DMS153 treated with DMSO at 0.1 percent for 48 hours (cell line): ENCODE measurements around the gene MAD1L1.

Experiments used
- DNase-seq: peaks from one replicate; lab custom pipeline; 2025; ENCODE audit not compliant: unreplicated experiment; lab: John Stamatoyannopoulos, UW

Gene MAD1L1

GRCh38 chr7:2242541-2243429 lies 10.0 kb upstream of the MAD1L1 start:
- DNase-seq, result no peak

DNA sequence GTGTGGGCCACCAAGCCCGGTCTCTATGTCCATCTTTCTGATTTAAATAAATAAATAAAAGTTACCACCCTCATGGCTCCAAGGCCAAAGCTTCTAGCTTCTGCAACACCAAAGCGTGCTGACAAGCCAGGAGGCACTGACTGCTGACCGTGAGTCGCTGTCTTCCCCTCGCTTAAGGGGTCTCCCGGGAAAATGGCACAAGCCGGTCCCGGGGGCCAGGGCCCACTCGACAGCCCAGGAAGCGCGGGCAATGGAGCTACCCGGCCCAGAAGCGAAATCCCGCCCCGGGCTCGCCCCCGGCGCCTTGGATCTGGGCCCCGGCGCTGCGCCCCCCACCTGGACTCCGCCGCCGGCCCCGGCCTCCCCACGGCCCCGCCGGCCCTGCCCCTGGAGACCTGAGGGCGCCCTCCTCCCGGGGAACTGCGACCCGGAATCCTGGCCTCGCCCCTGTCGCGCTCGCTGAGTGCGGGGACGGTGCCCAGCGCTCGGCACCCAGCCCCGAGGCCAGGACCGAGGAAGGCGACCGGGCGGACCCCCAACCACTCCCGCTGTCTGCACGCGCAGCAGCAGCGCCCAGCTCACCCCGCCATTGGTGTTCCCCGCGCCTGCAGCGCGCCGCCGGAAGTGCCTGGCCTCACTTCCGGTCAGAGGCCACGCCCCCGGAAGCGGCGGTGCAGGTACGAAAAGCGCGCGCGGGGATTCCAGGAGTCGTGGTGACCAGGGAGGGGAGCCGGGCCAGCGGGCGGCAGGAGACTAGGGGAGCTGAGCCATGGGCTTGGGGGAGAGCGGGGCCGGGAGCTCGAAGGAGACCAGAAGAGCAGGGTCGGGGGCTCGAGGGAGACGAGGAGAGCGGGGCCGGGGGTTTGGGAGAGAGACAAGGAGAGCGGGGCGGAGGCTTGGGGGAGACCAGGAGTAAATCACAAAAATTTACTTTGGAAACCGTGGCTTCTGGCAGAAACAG lies 9.1 kb upstream of the MAD1L1 start, which contains the start of the genes MRM2 and NUDT1:
MRM2 (minus strand) TSS at position 626 of the 961 bp plus-strand sequence; CDS start at position 590, 36 bp downstream.
NUDT1 (plus strand) TSS at position 647 of the 961 bp plus-strand sequence. CDS start 2,349 bp downstream, outside the sequence.
- DNase-seq, result peak; percentile 78

- DNase-seq, result no peak
Observed at GRCh38 chr7:2239242-2239641, 6.5 kb upstream of the MAD1L1 start.

GRCh38 chr7:2237109-2237602 lies 4.4 kb upstream of the MAD1L1 start:
- DNase-seq, result peak; percentile 43

- no peak for DNase-seq
Observed at GRCh38 chr7:2233926-2234325, 1.2 kb upstream of the MAD1L1 start.

DNA sequence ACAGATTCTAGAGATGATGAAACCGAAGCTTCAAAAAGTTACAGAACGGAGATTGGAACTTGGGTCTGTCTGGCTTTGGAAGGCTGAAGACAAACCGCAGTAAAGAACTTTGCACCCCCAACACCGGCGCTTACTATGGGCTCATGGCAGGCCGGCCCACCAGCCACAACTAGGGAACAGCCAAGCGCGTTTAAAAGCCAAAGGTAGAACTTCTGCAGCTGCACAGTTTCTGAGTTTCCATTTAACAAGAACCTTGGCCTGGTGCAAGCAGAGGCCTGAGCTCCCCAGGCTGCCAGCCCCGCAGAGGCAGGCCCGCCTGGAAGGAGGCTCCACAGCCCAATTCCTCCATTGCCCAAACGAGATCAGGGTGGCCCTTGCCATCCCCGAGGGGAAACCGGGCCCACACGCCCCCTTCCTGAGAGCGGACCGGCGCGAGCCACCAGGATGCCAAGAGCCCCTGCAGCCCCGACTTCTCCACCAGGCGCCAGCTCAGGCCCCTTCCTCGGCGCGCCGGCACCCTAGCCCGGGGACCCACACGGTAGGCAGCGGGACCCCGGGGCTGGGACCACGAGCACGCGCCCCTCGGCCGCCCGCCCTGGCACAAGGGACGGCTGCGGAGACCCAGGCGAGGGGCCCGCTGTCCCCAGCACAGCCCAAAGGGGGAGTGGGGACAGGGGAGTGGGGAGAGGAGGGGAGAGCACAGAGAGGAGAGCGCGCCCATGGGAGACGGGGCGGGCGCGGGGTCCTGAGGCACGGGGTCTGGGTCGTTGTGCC lies 566 bp downstream of the MAD1L1 start:
- DNase-seq, result no peak

GRCh38 chr7:2230882-2231281 lies 1.9 kb downstream of the MAD1L1 start:
- DNase-seq, result no peak

DNA sequence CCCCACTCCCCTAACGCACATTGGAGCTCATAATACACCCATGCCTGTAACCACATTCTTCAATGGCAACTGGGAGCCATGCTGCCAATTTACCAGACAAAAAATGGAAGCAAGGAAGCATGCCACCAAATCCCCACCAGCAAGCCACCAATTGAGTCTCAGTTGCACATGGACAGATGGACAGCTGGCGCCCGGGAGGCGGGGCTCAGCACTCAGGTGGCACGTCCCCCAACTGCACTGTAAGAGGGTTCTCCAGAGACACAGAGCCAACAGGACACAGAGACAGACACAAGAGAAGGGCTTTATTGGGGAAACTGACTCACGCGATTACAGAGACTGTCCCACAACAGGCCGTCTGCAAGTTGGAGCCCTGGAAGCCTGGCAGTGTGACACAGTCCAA lies 2.5 kb downstream of the MAD1L1 start:
- DNase-seq, result no peak

DNA sequence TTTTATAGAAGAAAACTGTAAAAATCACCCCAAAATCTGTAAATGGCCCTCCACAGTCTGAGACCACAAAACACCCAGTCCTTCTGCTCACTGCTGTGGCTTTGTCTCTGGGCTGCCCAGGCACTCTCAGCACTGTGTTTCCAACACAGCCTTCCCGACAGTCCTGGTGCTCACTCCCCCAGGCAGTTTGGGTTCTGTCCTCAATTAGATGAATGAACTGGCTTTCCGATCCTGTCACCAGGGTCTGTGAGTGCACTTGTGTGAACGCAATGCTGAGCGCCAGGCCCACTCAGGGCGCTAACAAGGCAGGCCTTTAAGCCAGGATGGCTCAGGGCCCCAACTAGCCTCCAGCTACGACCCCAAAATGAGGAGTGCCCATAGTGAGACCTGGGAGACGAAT lies 3.3 kb downstream of the MAD1L1 start:
- DNase-seq, result no peak

GRCh38 chr7:2228921-2229320 lies 3.8 kb downstream of the MAD1L1 start:
- no peak for DNase-seq

DNA sequence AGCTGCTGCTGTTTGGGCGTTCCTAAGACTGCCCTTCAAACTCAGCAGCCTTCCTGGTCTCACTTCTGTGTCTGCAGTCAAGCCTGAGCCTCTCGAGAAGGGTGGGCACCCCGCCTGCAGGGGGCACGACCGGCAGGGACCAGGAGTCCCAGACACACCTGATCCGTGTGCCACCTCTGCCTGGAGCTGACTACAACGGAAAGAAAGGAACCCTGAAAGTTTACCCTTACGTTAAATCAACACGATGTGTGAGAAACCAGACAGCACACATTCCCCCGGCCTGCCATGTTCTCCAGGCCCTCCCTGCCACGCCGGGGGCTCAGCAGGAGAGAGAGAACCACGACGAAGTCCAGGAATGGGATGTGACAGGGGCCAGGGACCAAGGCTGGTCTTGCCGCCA lies 5.0 kb downstream of the MAD1L1 start:
- DNase-seq, result no peak

DNA sequence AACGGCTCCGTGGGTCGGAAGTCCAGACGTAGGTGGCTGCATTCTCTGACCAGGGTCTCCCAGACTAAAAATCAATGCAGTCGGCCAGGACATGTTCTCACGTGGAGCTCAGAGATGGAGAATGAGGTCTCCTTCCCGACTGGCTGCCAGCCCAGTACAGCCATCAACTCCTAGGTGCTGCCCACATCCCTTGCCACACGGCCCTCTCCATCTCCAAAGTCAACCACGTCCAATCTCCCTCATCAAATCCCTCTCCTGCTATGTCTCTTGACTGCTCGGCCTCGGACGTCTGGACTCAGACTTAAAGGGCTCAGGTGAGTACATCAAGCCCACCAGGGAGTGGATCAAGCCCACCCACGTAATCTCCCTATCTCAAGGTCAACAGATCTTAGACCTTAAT lies 6.9 kb downstream of the MAD1L1 start:
- no peak for DNase-seq

GRCh38 chr7:2225336-2225735 lies 7.4 kb downstream of the MAD1L1 start:
- DNase-seq, result no peak

GRCh38 chr7:2224934-2225333 lies 7.8 kb downstream of the MAD1L1 start:
- no peak for DNase-seq

DNA sequence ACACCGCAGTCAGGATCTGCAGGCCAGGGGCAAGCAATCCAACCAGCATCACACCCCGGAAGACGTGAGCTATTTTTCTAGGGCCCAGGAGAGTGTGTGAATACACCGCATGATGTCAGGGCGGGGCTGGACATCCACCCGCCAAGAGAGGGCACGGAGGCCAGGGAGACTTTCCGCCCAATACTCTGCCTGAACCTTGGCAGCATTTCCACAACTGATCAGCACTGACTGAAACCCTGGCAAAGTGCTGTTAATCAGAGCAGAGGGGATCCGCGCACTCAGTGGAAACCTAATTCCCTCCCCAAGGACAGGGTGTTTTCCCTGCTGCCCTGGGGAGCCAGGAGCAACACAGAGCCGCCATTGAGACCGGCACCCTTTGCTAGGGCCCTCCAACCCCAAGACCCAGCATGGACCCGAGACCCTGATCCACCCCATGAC lies 8.2 kb downstream of the MAD1L1 start:
- DNase-seq, result no peak

DNA sequence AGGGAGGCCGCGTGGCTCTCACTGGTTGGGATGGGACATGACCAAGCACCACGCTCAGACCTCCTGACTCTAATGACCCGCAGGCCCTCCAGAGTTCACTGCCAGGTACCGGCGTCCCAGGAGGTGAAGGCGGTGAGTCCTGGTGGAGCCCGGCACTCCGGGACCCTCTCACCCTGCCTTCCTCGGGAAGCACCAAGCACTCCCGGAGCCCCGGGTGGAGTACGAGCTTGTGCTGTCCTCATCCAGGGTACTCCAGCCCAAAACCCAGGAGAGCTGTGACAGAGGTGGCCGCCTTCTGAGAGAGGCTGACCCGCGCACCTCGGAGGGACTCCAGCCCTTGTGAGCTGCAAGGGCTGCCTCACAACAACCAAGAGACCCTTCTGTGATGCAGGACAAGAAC lies 9.4 kb downstream of the MAD1L1 start:
- no peak for DNase-seq

GRCh38 chr7:2222516-2222915 lies 10.2 kb downstream of the MAD1L1 start:
- DNase-seq, result no peak

- no peak for DNase-seq
Observed at GRCh38 chr7:2220954-2221353, 11.8 kb downstream of the MAD1L1 start.

DNA sequence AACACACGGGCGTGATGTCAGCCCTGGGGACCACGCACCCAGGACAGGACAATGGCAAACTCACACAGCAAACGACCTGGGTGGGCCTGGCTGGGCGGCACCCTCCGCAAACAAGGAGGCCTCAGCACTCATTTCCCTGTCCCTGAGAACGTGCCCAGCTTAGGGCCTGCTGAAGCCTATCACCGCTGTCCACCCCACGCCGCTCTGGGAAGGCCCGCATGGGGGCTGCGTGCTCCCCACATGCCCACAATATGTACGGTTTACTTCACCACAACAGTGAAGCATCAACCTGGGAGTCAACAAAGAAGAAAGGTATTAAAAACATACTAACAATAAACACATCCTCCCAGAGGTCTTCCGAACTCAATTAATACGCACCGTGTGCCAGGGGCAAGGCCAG lies 12.2 kb downstream of the MAD1L1 start:
- no peak for DNase-seq

DNA sequence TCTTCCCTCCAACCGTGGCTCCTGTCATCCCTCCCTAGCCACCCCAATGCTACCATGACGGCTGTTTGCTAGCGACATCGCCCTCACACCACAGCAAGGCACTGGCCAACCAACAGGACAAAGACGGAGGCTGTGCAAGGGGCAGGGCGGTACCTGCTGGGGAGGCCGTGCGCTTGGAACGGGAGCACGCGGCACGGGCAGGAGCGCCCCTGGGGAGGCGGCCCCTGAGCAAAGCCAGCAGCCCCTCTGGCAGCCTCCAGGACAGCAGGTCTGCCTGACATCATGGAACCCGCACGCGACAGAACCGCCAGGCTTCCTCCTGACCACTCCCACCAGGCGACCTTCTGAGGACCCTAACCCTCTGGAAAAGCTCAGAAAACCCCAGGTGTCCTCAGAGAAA lies 12.7 kb downstream of the MAD1L1 start:
- no peak for DNase-seq

- no peak for DNase-seq
Observed at GRCh38 chr7:2219606-2220005, 13.1 kb downstream of the MAD1L1 start.
